Heart left ventricle (tissue), 13 donors: ENCODE results near the gene FBXW8.

Source experiments
- CTCF ChIP-seq, 12 donors: fragments of 200-600 bp; sonication (generic) in 4 of 12; IDR thresholded peaks; one replicate each; pipeline versions ENCODE4 v1.5.0 to v1.8.0; 2018 to 2022; ENCODE audit warnings: antibody characterized with exemption in 12 of 12, mild to moderate bottlenecking in 5 of 12
- POLR2A ChIP-seq, 2 donors: fragments of 450-650 bp; IDR thresholded peaks; one replicate each; pipeline ENCODE4 v1.6.1; 2017; ENCODE audit warnings: antibody characterized with exemption in 2 of 2, mild to moderate bottlenecking in 2 of 2, moderate library complexity in 2 of 2
- donor health status: ischemic (EF 13 %, LVEDD 7.1; RV severe dilation, severe dysfunction).
- donor health status: DM: no; HTN: yes; CAD: no.
- donor health status: DM: no; HTN: no; CAD: no.
- donor health status: ischemic (EF 25% LVEDD 6.9; RV normal size, moderate dysfunction).
- donor health status: ischemic (EF 25% LVEDD 5.7; RV mildly dilated, moderate dysfunction).
- donor health status: ischemic (EF 35%, LVEDD 5.7; RV mildly dilated, moderate dysfunction).
- donor health status: nonischemic (EF 11% LVEDD 7.7; RV severe dilation, severe dysfunction).
- donor health status: DM: yes; HTN: yes; CAD: no.
- donor health status: PGD.
- donor health status: ischemic (EF 29% LVEDD 5.4; RV normal size, mild dysfunction).
- donor health status: nonischemic (EF 23%, LVEDD 6.1; RV moderate dilation, normal function).

GRCh38 chr12:117072736-117073490 lies 162.2 kb downstream of the FBXW8 start:
- TF ChIP-seq CTCF (IDR thresholded peaks at IDR 0.05) (no peak), POLR2A (IDR thresholded peaks at IDR 0.05) (no peak)
